HL-60 (cell line): ENCODE results near the gene ERAS.
A peak's percentile ranks its signal among the peaks of the same experiment; 100 is the strongest.

Experiments used
- DNase-seq, 2 experiments: peaks; one replicate each; pipeline ENCODE4 v3.0.0-alpha.2; 2010 to 2020; ENCODE audit warnings: low read depth in 1 of 2, low spot score in 1 of 2
- H3K27ac ChIP-seq: fragments of 250-450 bp; sonication (Bioruptor Pico); replicated peaks from 2 replicates; pipeline ENCODE4 v1.5.1; 2020; ENCODE audit warnings: mild to moderate bottlenecking, moderate library complexity
- H3K27me3 ChIP-seq: fragments of 250-450 bp; sonication (Bioruptor Pico); 2 replicates; pipeline ENCODE4 v1.5.1; 2021; ENCODE audit warnings: mild to moderate bottlenecking, moderate library complexity; ENCODE audit not compliant: insufficient read depth, poor library complexity, severe bottlenecking
- H3K4me3 ChIP-seq: replicated peaks from 2 replicates; pipeline ENCODE4 v1.5.1; 2011; ENCODE audit warnings: mild to moderate bottlenecking, control low read depth, low read length; ENCODE audit not compliant: insufficient read depth
- GABPA ChIP-seq: IDR thresholded peaks from 2 replicates; pipeline ENCODE4 v1.6.1; 2012; ENCODE audit warnings: low read depth
- POLR2AphosphoS5 ChIP-seq: IDR thresholded peaks from 2 replicates; pipeline ENCODE4 v1.6.1; 2012; ENCODE audit warnings: low read depth
- REST ChIP-seq: IDR thresholded peaks from 2 replicates; pipeline ENCODE4 v1.6.1; 2012; ENCODE audit warnings: low read depth; ENCODE audit not compliant: insufficient replicate concordance
- SPI1 ChIP-seq: IDR thresholded peaks from 2 replicates; pipeline ENCODE4 v1.6.1; 2012; ENCODE audit warnings: low read depth, mild to moderate bottlenecking, borderline replicate concordance
- TF ChIP-seq, protein P1 (sequence below): IDR thresholded peaks from one replicate; pipeline ENCODE4 v1.5.1; 2011; ENCODE audit warnings: low read length, control low read depth, inconsistent platforms; ENCODE audit not compliant: insufficient read depth

Gene ERAS

DNA sequence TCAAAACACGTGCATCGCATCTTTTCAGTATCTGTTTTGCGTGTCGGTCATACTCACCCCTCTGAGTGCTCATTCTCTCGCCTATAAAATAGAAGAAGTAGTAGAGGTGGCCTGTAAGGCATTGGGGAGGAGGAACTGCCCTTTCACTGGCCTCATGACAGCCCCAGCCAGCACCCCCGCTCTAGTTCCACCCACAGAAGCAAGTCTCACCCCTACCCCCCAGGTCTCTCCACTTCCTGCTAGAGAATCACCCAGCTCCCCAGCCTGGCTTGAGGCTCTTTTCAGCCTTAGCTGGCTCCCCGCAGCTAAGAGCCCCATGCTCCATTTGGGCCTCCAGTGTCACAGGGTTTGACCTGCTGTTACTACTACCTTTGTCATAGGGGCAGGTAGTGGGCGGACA lies 12.7 kb upstream of the ERAS start:
- Histone ChIP-seq H3K27me3 (no peaks in the 10 kb centered on the region), H3K27ac (peak overlapping the region; percentile 71), H3K4me3 (no peak overlapping the region)
- TF ChIP-seq, protein P1, sequence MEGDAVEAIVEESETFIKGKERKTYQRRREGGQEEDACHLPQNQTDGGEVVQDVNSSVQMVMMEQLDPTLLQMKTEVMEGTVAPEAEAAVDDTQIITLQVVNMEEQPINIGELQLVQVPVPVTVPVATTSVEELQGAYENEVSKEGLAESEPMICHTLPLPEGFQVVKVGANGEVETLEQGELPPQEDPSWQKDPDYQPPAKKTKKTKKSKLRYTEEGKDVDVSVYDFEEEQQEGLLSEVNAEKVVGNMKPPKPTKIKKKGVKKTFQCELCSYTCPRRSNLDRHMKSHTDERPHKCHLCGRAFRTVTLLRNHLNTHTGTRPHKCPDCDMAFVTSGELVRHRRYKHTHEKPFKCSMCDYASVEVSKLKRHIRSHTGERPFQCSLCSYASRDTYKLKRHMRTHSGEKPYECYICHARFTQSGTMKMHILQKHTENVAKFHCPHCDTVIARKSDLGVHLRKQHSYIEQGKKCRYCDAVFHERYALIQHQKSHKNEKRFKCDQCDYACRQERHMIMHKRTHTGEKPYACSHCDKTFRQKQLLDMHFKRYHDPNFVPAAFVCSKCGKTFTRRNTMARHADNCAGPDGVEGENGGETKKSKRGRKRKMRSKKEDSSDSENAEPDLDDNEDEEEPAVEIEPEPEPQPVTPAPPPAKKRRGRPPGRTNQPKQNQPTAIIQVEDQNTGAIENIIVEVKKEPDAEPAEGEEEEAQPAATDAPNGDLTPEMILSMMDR: no peak
- TF ChIP-seq SPI1: peak; percentile 60; the same call in 1 of the 2 replicates
- DNase-seq: peak in 1 of 2 experiments; percentile 84

DNA sequence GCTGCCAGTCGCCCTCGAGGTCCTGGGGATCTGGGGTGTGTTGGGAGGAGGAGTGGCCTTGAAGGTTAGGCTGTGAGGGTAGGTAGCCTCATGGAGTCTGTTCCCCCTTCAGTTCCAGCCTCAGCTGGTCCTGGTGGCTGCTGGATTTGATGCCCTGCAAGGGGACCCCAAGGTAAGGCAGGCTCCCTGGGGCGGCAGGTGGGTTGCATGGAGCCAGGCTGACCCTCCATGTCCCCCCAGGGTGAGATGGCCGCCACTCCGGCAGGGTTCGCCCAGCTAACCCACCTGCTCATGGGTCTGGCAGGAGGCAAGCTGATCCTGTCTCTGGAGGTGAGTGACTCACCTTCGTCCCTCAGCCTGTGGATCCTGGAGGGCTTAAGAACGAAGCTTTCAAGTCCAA lies 11.6 kb upstream of the ERAS start:
- no peak overlapping the region for H3K4me3 ChIP-seq

GRCh38 chrX:48815266-48815665 lies 11.0 kb upstream of the ERAS start:
- TF ChIP-seq POLR2AphosphoS5 (no peak), SPI1 (no peak), REST (no peak), GABPA (no peak)
- TF ChIP-seq, protein P1: no peak
- H3K4me3 ChIP-seq: no peak overlapping the region
- H3K27me3 ChIP-seq: no peaks in the 10 kb centered on the region
- no peak for DNase-seq
- H3K27ac ChIP-seq: no peak overlapping the region

More for the DNA sequence above, 11.6 kb upstream of the ERAS start:
- TF ChIP-seq POLR2AphosphoS5 (no peak), GABPA (no peak), SPI1 (no peak), REST (no peak)
- TF ChIP-seq, protein P1: no peak
- DNase-seq: no peak
- Histone ChIP-seq H3K27ac (no peak overlapping the region), H3K27me3 (no peaks in the 10 kb centered on the region)

DNA sequence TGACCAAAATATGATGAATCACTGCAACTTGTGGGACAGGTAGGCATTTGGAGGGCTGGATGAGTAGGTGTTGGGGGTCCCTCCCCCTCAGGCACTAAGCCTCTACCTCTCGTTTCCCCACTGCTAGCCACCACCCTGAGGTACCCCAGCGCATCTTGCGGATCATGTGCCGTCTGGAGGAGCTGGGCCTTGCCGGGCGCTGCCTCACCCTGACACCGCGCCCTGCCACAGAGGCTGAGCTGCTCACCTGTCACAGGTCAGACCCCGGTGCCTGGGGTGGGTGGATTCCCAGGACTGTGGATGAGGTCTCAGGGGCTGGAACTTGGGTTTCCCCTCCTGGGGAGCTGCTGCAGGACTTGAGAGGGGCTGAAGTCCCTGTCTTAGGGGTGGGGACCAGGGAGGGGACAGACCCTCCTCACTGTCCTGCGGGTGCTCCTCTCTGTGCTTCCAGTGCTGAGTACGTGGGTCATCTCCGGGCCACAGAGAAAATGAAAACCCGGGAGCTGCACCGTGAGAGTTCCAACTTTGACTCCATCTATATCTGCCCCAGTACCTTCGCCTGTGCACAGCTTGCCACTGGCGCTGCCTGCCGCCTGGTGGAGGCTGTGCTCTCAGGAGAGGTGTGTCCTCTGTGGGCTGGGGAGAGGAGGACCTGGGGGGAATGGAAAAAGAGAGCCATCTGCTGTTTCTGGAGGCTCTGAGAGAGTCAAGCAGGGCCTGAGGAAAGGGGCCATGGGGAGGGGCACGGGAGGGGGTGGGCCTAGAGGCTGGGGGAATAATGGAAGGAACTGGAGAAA lies 10.1 kb upstream of the ERAS start:
- H3K27me3 ChIP-seq: no peaks in the 10 kb centered on the region
- no peak for DNase-seq
- TF ChIP-seq GABPA (no peak), POLR2AphosphoS5 (no peak), SPI1 (no peak), REST (no peak)
- TF ChIP-seq, protein P1: no peak
- no peak overlapping the region for H3K4me3 ChIP-seq
- H3K27ac ChIP-seq: no peak overlapping the region
